Measurements from ENCODE around the gene CDK6.

Gene CDK6

GRCh38 chr7:92626281-92626809, 210.0 kb downstream of the CDK6 start:
- ChIA-PET CTCF (interaction anchor here (1.5 to 1.9 kb wide), 2 partner anchors 198 to 206 kb away, joined by 3 to 4 read pairs; no protein-coding TSS in a partner anchor), POLR2A (no interaction called here)
- no peak for TF ChIP-seq CTCF (IDR thresholded peaks at IDR 0.05; ENCODE audit: control extremely low read depth, extremely low read depth, low read depth, missing control alignments)
- DNase-seq (ENCODE audit: extremely low spot score) = no peak

- DNase-seq (ENCODE audit: extremely low spot score) = no peak
- CTCF ChIA-PET = interaction anchor here (1.5 to 1.9 kb wide), 2 partner anchors 199 to 207 kb away, joined by 3 to 4 read pairs; no protein-coding TSS in a partner anchor
- no peak for TF ChIP-seq CTCF (IDR thresholded peaks at IDR 0.05; ENCODE audit: control extremely low read depth, extremely low read depth, low read depth, missing control alignments)
- POLR2A ChIA-PET = no interaction called here
Measured at GRCh38 chr7:92625617-92626016, 210.8 kb downstream of the CDK6 start.

DNA sequence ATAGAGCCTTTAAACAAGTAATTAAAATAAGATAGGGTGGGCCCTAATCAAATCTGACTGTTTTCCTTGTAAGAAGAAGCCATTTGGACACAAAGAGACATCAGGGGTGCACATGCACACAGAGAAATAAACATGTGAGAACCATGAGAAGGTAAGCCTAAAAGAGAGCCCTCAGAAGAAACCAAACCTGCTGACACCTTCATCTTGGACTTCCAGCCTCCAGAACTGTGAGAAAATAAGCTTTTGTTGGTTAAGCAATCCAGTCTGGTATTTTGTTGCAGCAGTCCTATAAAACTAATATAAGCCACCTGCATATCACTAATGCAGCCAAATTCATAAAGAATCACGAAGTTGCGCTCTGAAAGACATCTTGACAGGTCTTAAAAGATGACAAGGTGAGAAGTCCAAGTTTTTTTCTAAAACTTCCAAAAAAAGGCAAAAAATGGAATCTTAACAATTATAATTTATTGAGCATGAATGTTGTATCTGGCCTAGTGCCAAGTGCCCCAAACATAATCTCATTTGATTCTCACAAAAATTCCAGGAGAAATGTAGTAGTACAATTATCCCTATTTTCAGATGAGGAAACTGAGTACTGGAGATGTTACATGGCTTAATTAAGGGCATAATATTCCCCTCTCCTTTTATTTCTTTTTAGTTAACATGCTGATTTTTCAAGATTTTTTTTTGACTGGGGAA, 211.9 kb downstream of the CDK6 start:
- no peak for TF ChIP-seq CTCF (IDR thresholded peaks at IDR 0.05; ENCODE audit: control extremely low read depth, extremely low read depth, low read depth, missing control alignments)
- no peak for DNase-seq (ENCODE audit: extremely low spot score)
- ChIA-PET CTCF (interaction anchor here (1.5 to 1.9 kb wide), 2 partner anchors 200 to 208 kb away, joined by 3 to 4 read pairs; no protein-coding TSS in a partner anchor), POLR2A (no interaction called here)

- TF ChIP-seq CTCF (IDR thresholded peaks at IDR 0.05; ENCODE audit: control extremely low read depth, extremely low read depth, low read depth, missing control alignments) = no peak
- ChIA-PET CTCF (no interaction called here), POLR2A (no interaction called here)
- DNase-seq (ENCODE audit: extremely low spot score) = no peak
Measured at GRCh38 chr7:92623544-92623943, 212.8 kb downstream of the CDK6 start.

DNA sequence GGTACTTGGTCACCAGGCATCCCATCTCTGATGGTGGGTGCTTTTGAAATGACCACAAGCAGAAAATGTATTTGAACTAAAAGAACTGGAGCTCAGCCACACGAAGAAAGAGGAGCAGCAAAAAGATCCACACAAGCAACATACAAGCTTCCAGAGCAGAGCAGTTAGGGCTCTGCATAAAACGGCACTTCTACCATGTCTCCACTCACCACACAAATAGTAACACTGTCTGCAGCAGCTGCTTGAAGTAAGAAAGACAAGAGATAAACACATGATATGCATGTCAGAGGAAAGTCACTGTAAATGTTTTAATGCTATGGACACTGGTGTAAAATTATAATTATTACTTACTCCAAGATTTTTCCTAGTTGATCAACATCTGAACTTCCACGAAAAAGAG, 213.7 kb downstream of the CDK6 start:
- DNase-seq (ENCODE audit: extremely low spot score) = no peak
- POLR2A ChIA-PET = no interaction called here
- CTCF ChIA-PET = interaction anchor here (1.0 to 5.7 kb wide), 6 partner anchors 12 to 433 kb away, joined by 3 to 57 read pairs (median 6); partner anchors contain the start of gene FAM133B
- no peak for TF ChIP-seq CTCF (IDR thresholded peaks at IDR 0.05; ENCODE audit: control extremely low read depth, extremely low read depth, low read depth, missing control alignments)

- POLR2A ChIA-PET = no interaction called here
- no peak for DNase-seq (ENCODE audit: extremely low spot score)
- TF ChIP-seq CTCF (IDR thresholded peaks at IDR 0.05; ENCODE audit: control extremely low read depth, extremely low read depth, low read depth, missing control alignments) = no peak
- CTCF ChIA-PET = interaction anchor here (1.0 to 5.7 kb wide), 16 partner anchors 10 to 434 kb away, joined by 3 to 57 read pairs (median 6); partner anchors contain the start of gene FAM133B
Measured at GRCh38 chr7:92622030-92622429, 214.3 kb downstream of the CDK6 start.

All from GM10248 (cell line).